Body of pancreas (tissue), 4 donors: ENCODE measurements around the gene AUTS2. TPM values are rescaled to one million over a fixed set of nuclear protein-coding genes. Genes with fewer than 3 reads are reported as not detected.

Experiments
- ATAC-seq: fragments of 150-250 bp; one replicate; pipeline ENCODE4 v1.9.1; 2016
- DNase-seq, 4 donors: peaks; one replicate each; pipeline ENCODE4 v3.0.0-alpha.2; 2019
- H3K27ac ChIP-seq, 4 donors: fragments of 200-600 bp; sonication (generic); 1 replicate in 3 of 4; 2 replicates in 1 of 4; pipeline versions ENCODE4 v1.5.1 to v1.6.1; 2016 to 2019; ENCODE audit warnings: mild to moderate bottlenecking in 1 of 4, mixed read lengths in 1 of 4, moderate library complexity in 1 of 4
- H3K27me3 ChIP-seq, 2 donors: fragments of 200-600 bp; sonication (generic); one replicate each; pipeline ENCODE4 v1.6.0; 2016; ENCODE audit warnings: mild to moderate bottlenecking in 1 of 2
- H3K36me3 ChIP-seq, 2 donors: fragments of 200-600 bp; sonication (generic); replicated peaks in 1 of 2; 2 replicates each; pipeline ENCODE4 v1.5.1; 2016; ENCODE audit warnings: low read depth in 2 of 2; ENCODE audit not compliant: insufficient read depth in 1 of 2
- H3K4me1 ChIP-seq: fragments of 200-600 bp; sonication (generic); one replicate; pipeline ENCODE4 v1.6.0; 2016
- H3K4me3 ChIP-seq, 2 donors: fragments of 200-600 bp; sonication (generic); 1 replicate in 1 of 2; 2 replicates in 1 of 2; pipeline ENCODE4 v1.5.1; 2016 to 2019
- H3K9me3 ChIP-seq, 3 donors: fragments of 200-600 bp; sonication (generic); 1 replicate in 2 of 3; 2 replicates in 1 of 3; pipeline ENCODE4 v1.5.1; 2016
- POLR2A ChIP-seq, 3 donors: fragments of 450-650 bp; IDR thresholded peaks; one replicate each; pipeline ENCODE4 v1.6.1; 2016; ENCODE audit warnings: antibody characterized with exemption in 3 of 3, mild to moderate bottlenecking in 2 of 3
- WGBS, 2 donors: methylation state at CpG; one replicate each; pipeline ENCODE4 v1.1.5; 2017; 5-methylcytosine and 5-hydroxymethylcytosine counted together
- intact Hi-C: fragments of 100-400 bp; cut with DNase I; formaldehyde crosslinking; loops from one replicate; pipeline ENCODE4 v1.15.1; 2023
- total RNA-seq, 2 donors: library from RNA; depleted of rRNA; stranded (reverse); fragments of >200 nt; gene quantifications; one replicate each; pipeline ENCODE4 v1.1.0, GENCODE V29; 2016
- TF ChIP-seq, protein P1 (sequence below), 7 experiments: fragments of 450-650 bp in 4 of 7; fragments of 200-600 bp in 3 of 7; sonication (generic) in 3 of 7; IDR thresholded peaks; one replicate each; pipeline ENCODE4 v1.5.1; 2016 to 2019; ENCODE audit warnings: antibody characterized with exemption in 7 of 7

The AUTS2 gene
- total RNA-seq, 2 donors from 2014 or later: 11.7 to 18.5 TPM

DNA sequence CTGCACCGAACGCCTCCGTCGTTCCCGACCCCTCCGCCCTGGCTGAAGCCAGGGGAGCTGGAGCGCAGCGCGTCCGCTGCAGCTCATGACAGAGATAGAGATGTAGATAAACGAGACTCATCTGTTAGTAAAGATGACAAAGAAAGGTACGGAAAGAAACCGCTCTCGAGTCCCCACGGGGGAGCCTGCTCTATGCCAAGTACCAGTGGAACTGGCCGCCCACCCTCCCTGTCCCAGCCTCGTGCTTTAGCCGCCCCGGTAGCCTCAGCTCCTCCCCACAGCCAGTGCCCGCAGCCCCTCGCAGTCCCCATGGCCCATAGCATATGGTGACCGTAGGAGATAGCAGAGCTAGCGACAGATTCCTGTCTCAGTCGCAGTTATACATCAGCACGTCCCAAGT is 1189.0 kb downstream of the AUTS2 start:
- no peak for TF ChIP-seq POLR2A (IDR thresholded peaks at IDR 0.05)
- TF ChIP-seq, protein P1, sequence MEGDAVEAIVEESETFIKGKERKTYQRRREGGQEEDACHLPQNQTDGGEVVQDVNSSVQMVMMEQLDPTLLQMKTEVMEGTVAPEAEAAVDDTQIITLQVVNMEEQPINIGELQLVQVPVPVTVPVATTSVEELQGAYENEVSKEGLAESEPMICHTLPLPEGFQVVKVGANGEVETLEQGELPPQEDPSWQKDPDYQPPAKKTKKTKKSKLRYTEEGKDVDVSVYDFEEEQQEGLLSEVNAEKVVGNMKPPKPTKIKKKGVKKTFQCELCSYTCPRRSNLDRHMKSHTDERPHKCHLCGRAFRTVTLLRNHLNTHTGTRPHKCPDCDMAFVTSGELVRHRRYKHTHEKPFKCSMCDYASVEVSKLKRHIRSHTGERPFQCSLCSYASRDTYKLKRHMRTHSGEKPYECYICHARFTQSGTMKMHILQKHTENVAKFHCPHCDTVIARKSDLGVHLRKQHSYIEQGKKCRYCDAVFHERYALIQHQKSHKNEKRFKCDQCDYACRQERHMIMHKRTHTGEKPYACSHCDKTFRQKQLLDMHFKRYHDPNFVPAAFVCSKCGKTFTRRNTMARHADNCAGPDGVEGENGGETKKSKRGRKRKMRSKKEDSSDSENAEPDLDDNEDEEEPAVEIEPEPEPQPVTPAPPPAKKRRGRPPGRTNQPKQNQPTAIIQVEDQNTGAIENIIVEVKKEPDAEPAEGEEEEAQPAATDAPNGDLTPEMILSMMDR (IDR thresholded peaks at IDR 0.05): no peak
- Histone ChIP-seq H3K27me3 (no peaks in the 10 kb centered on the region), H3K36me3 (peaks cover 0 to 9% of the 10 kb centered on the region in 2 donors), H3K4me3 (no peak overlapping the region), H3K9me3 (no peaks in the 10 kb centered on the region), H3K27ac (no peak overlapping the region), H3K4me1 (no peaks in the 10 kb centered on the region)
- intact Hi-C loops: no loop called here
- DNase-seq: no peak
- WGBS, 2 donors: 92% methylated on average over 25 of the region's 25 CpGs
- ATAC-seq: no peak

DNA sequence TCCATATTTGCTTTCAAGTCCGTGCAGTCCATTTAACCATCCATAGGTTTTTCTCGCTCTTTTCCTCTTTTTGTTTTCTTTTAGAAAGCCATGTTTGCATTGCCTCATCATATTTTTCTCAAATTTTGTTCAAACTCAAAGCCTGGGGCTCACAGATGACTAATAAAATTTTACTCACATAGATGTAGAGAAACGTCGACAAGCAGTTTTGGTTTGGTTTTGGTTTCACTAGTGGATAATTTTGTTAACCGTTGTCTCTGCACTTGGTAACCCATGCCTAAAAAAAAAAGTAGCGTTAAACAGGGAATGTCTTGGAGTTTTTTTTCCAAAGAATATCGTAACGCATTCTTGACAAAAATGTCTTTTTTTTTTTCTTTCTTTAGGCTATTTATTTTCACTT is 1189.5 kb downstream of the AUTS2 start:
- H3K36me3 ChIP-seq: peaks cover 0 to 9% of the 10 kb centered on the region in 2 donors

DNA sequence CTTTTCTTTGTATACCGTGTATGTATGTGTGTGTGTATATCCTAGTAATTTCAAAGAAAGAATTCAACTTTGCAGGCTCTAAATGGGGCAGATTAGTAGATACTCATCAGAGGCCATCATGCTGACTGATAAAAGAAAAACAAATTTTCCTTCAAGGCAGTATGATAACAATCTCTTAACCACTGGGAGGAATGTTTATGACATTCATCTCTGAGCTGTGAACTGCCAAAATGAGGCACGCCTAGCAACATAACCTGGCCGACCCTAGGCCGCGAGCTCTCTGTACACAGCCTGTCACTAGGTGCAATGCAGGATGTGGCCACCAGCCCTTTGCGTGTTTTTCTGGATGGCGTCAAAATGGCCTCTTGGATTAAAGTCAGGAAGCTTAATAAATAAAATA is 1190.0 kb downstream of the AUTS2 start:
- 90% methylated on average over 7 of the region's 7 CpGs for WGBS, 2 donors
- H3K27me3 ChIP-seq: no peaks in the 10 kb centered on the region
- H3K9me3 ChIP-seq: no peaks in the 10 kb centered on the region
- H3K36me3 ChIP-seq: peaks cover 0 to 9% of the 10 kb centered on the region in 2 donors
- no peaks in the 10 kb centered on the region for H3K4me1 ChIP-seq
- H3K27ac ChIP-seq: no peak overlapping the region
- H3K4me3 ChIP-seq: no peak overlapping the region
- DNase-seq (no peak), ATAC-seq (no peak)
- TF ChIP-seq, protein P1 (IDR thresholded peaks at IDR 0.05): no peak
- no peak for TF ChIP-seq POLR2A (IDR thresholded peaks at IDR 0.05)
- intact Hi-C loops: no loop called here

More for the DNA sequence above, 1189.5 kb downstream of the AUTS2 start:
- TF ChIP-seq, protein P1 (IDR thresholded peaks at IDR 0.05): no peak
- no peak for TF ChIP-seq POLR2A (IDR thresholded peaks at IDR 0.05)
- ATAC-seq (no peak), DNase-seq (no peak)
- Histone ChIP-seq H3K9me3 (no peaks in the 10 kb centered on the region), H3K27ac (no peak overlapping the region), H3K4me1 (no peaks in the 10 kb centered on the region), H3K27me3 (no peaks in the 10 kb centered on the region), H3K4me3 (no peak overlapping the region)
- intact Hi-C loops: no loop called here
- 86 to 89% methylated on average over 8 of the region's 8 CpGs for WGBS, 2 donors

DNA sequence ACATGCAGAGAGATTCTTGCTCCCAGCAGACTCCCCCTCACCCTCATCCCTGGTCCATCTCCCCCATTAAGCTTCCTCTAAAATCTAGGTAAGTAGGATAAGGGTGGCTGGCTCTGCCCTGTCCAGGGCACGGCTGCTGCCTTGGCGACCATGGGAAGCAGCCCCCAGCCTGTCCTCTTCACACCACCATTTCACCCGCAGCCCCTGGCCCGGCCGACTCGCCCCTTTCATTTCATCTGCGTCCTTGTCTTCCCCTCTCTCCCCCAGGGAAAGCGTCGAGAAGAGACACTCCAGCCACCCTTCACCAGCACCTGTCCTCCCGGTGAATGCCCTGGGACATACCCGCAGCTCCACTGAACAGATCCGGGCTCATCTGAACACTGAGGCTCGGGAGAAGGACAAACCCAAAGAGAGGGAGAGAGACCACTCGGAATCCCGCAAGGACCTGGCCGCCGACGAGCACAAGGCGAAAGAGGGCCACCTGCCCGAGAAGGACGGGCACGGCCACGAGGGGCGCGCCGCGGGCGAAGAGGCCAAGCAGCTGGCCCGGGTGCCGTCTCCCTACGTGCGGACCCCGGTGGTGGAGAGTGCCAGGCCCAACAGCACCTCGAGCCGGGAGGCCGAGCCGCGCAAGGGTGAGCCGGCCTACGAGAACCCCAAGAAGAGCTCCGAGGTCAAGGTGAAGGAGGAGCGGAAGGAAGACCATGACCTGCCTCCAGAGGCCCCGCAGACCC is 1191.4 kb downstream of the AUTS2 start:
- peaks cover 0 to 9% of the 10 kb centered on the region in 2 donors for H3K36me3 ChIP-seq
- 95 to 96% methylated on average over 39 to 43 of the region's 43 CpGs for WGBS, 2 donors
- no peak for DNase-seq
- no peaks in the 10 kb centered on the region for H3K9me3 ChIP-seq
- H3K27ac ChIP-seq: no peak overlapping the region
- ATAC-seq: no peak
- TF ChIP-seq, protein P1 (IDR thresholded peaks at IDR 0.05): no peak
- TF ChIP-seq POLR2A (IDR thresholded peaks at IDR 0.05): no peak
- intact Hi-C loops: no loop called here
- H3K4me3 ChIP-seq: no peak overlapping the region
- H3K27me3 ChIP-seq: no peaks in the 10 kb centered on the region
- H3K4me1 ChIP-seq: no peaks in the 10 kb centered on the region
